MM.1S (cell line): ENCODE results near the gene R3HDM1.

ENCODE experiments used
- EZH2 ChIP-seq: fragments of 300-600 bp; sonication (generic); optimal IDR thresholded peaks from 2 replicates; pipeline ENCODE3; 2017; ENCODE audit warnings: low read depth, mild to moderate bottlenecking, antibody characterized with exemption, low read length, mixed read lengths
- EZH2phosphoT487 ChIP-seq: fragments of 300-600 bp; sonication (generic); IDR thresholded peaks from 2 replicates; pipeline ENCODE4 v1.6.1; 2018; ENCODE audit warnings: antibody characterized with exemption, low read length
- TF ChIP-seq, protein P1 (sequence below): fragments of 300-600 bp; sonication (generic); IDR thresholded peaks from 2 replicates; pipeline ENCODE4 v1.5.1; 2016; ENCODE audit warnings: antibody characterized with exemption, low read length, mixed read lengths

DNA sequence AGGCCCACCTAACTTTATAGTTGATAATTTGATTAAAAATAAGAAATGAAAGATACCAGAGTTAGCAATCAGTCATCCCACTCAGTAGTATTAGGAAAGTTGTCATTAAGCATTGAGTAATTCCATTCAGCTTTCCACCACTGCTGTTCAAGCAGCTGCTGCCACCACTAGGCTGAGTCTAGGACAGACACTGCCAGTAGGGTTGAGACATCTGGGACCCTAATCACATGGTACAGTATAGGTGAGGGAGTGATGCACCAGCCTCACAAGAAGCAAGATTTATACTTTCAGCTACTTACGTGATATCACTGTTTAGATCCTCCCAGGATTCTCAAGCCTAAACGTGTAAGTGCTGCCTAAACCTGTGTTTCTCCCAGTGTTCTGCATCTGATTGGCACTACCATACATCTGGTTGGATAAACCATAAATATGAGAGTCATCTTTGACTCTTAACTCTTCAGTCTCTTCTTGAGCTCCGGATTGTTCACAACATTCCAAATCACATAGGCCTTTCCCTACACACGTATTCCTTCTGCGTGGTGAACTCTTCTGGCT, 213.6 kb downstream of the R3HDM1 start:
- TF ChIP-seq, protein P1, sequence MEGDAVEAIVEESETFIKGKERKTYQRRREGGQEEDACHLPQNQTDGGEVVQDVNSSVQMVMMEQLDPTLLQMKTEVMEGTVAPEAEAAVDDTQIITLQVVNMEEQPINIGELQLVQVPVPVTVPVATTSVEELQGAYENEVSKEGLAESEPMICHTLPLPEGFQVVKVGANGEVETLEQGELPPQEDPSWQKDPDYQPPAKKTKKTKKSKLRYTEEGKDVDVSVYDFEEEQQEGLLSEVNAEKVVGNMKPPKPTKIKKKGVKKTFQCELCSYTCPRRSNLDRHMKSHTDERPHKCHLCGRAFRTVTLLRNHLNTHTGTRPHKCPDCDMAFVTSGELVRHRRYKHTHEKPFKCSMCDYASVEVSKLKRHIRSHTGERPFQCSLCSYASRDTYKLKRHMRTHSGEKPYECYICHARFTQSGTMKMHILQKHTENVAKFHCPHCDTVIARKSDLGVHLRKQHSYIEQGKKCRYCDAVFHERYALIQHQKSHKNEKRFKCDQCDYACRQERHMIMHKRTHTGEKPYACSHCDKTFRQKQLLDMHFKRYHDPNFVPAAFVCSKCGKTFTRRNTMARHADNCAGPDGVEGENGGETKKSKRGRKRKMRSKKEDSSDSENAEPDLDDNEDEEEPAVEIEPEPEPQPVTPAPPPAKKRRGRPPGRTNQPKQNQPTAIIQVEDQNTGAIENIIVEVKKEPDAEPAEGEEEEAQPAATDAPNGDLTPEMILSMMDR: peak; percentile 32
- TF ChIP-seq EZH2 (no peak), EZH2phosphoT487 (no peak)
